Measurements from ENCODE around the gene SUPT16H. TPM values are rescaled to one million over a fixed set of nuclear protein-coding genes. Genes with fewer than 3 reads are reported as not detected.

Gene SUPT16H
- 210 and 215 TPM in 2 replicates for total RNA-seq (2021)
- long read RNA-seq, full-length matches to known transcripts = 555 of 1,379 reads
- long read RNA-seq, partial matches to known transcripts = 734 of 1,379 reads
- long read RNA-seq, other reads (novel, unspliced or antisense) = 90 of 1,379 reads

GRCh38 chr14:21383848-21384493 lies at the start of gene SUPT16H:
SUPT16H (minus strand) TSS chr14:21384019; CDS start chr14:21383927, 92 bp downstream.
- Histone ChIP-seq H3K9ac (ENCODE audit: extremely low read depth, insufficient read length, low read length) (peak within 1 kb of the TSS; percentile 100), H2BK5ac (ENCODE audit: insufficient read length, low read length) (peak within 1 kb of the TSS; percentile 91), H3K14ac (ENCODE audit: insufficient read depth, low read length) (peak within 1 kb of the TSS; percentile 97), H3K79me2 (ENCODE audit: insufficient read depth, low read length) (peaks cover 27% of the 10 kb centered on the region; the same call in 1 of the 2 replicates), H3K79me1 (ENCODE audit: insufficient read depth, low read depth, low read length, poor library complexity, severe bottlenecking) (peaks cover 4% of the 10 kb centered on the region), H4K20me1 (ENCODE audit: control insufficient read depth, insufficient read depth, insufficient read length) (no peaks in the 10 kb centered on the region), H4K5ac (ENCODE audit: insufficient read length, low read depth, low read length) (peak within 1 kb of the TSS; percentile 41), H3K18ac (ENCODE audit: insufficient read length, low read depth, low read length) (peak within 1 kb of the TSS; percentile 98), H3K23ac (ENCODE audit: insufficient read length, low read depth, low read length) (peak within 1 kb of the TSS; percentile 24), H2BK120ac (ENCODE audit: low read depth, low read length, poor library complexity, severe bottlenecking) (no peak within 1 kb of the TSS), H2BK15ac (ENCODE audit: low read depth, low read length) (no peak within 1 kb of the TSS), H3K56ac (ENCODE audit: insufficient read length, low read depth, low read length) (peak within 1 kb of the TSS; percentile 64), H4K91ac (ENCODE audit: insufficient read length, low read depth, low read length) (peak within 1 kb of the TSS; percentile 79), H3T11ph (ENCODE audit: low read length) (no peak within 1 kb of the TSS), H3K4me2 (ENCODE audit: insufficient read depth, insufficient read length, low read length) (peak within 1 kb of the TSS; percentile 77), H3K23me2 (ENCODE audit: insufficient read length, low read depth, low read length, poor library complexity, severe bottlenecking) (peaks cover 11% of the 10 kb centered on the region), H3K4me1 (ENCODE audit: insufficient read depth, low read length) (no peaks in the 10 kb centered on the region), H3K27me3 (ENCODE audit: insufficient read depth, low read length) (no peaks in the 10 kb centered on the region), H3K4ac (ENCODE audit: low read depth, low read length) (peak within 1 kb of the TSS; percentile 91; the same call in 1 of the 2 replicates), H2BK12ac (ENCODE audit: insufficient read length, low read depth, low read length) (peak within 1 kb of the TSS; percentile 5), H3K9me3 (ENCODE audit: control insufficient read depth, low read depth, low read length) (no peaks in the 10 kb centered on the region), H3K27ac (ENCODE audit: insufficient read length, low read depth, low read length) (peak within 1 kb of the TSS; percentile 87), H2AFZ (ENCODE audit: low read length) (peak within 1 kb of the TSS; percentile 98), H2BK20ac (ENCODE audit: low read depth, low read length, poor library complexity, severe bottlenecking) (no peak within 1 kb of the TSS), H2AK5ac (ENCODE audit: insufficient read length, low read length) (no peak within 1 kb of the TSS), H4K8ac (replicated peaks; ENCODE audit: insufficient read length, low read depth, low read length) (peak within 1 kb of the TSS; percentile 26)
- Mint-ChIP-seq H3K27me3 (ENCODE audit: low read depth) (no peaks in the 10 kb centered on the region), H3K4me1 (peaks cover 19 to 25% of the 10 kb centered on the region in 2 experiments), H3K36me3 (ENCODE audit: insufficient read depth in 1 of 3, low read depth in 3 of 3) (peaks cover 19 to 54% (median 32%) of the 10 kb centered on the region in 3 experiments; a peak in 6 of 7 replicates), H3K27ac (peak within 1 kb of the TSS; percentile 100), H3K9me3 (peaks cover 0 to 8% of the 10 kb centered on the region in 2 experiments; a peak in 1 of 5 replicates), H3K4me3 (peak within 1 kb of the TSS; percentile 96 to 98)
- DNase-seq = peak; percentile 97
- WGBS (ENCODE audit: extremely low coverage, insufficient read length, low lambda C conversion rate) = no CpG with 5 or more reads among the region's 54 CpGs
- TF ChIP-seq CTCF (conservative IDR thresholded peaks at IDR 0.05) = no peak
